Smooth muscle cell (in vitro differentiated cells): ENCODE results near the gene CHAT. TPM values are rescaled to one million over a fixed set of nuclear protein-coding genes. Genes with fewer than 3 reads are reported as not detected.

Source experiments
- DNase-seq: peaks from one replicate; lab custom pipeline; 2025; ENCODE audit not compliant: unreplicated experiment; lab: John Stamatoyannopoulos, UW
- H2AFZ ChIP-seq: fragments of 200-600 bp; sonication (generic); 2 replicates; pipeline ENCODE4 v1.6.0; 2016; ENCODE audit warnings: antibody characterized with exemption, low read depth, mild to moderate bottlenecking
- H3F3A ChIP-seq: fragments of 200-600 bp; sonication (generic); 2 replicates; pipeline ENCODE4 v1.6.0; 2017; ENCODE audit warnings: antibody characterized with exemption, low read depth
- H3K27ac ChIP-seq: fragments of 200-600 bp; sonication (generic); 2 replicates; pipeline ENCODE4 v1.5.1; 2016; ENCODE audit warnings: low read depth, mild to moderate bottlenecking
- H3K27me3 ChIP-seq: fragments of 200-600 bp; sonication (generic); 2 replicates; pipeline ENCODE4 v1.6.1; 2016; ENCODE audit warnings: low read depth, mild to moderate bottlenecking
- H3K36me3 ChIP-seq: fragments of 200-600 bp; sonication (generic); 2 replicates; pipeline ENCODE4 v1.5.1; 2016; ENCODE audit warnings: low read depth
- H3K4me1 ChIP-seq: fragments of 200-600 bp; sonication (generic); 2 replicates; pipeline ENCODE4 v1.5.1; 2016; ENCODE audit warnings: low read depth
- H3K4me2 ChIP-seq: fragments of 200-600 bp; sonication (generic); 2 replicates; pipeline ENCODE4 v1.6.0; 2016; ENCODE audit warnings: mild to moderate bottlenecking
- H3K4me3 ChIP-seq: fragments of 200-600 bp; sonication (generic); 2 replicates; pipeline ENCODE4 v1.5.1; 2016; ENCODE audit warnings: mild to moderate bottlenecking
- H3K79me2 ChIP-seq: fragments of 200-600 bp; sonication (generic); 2 replicates; pipeline ENCODE4 v1.6.0; 2016; ENCODE audit warnings: low read depth, mild to moderate bottlenecking
- H3K9ac ChIP-seq: fragments of 200-600 bp; sonication (generic); 2 replicates; pipeline ENCODE4 v1.6.0; 2016; ENCODE audit warnings: low read depth
- H3K9me3 ChIP-seq: fragments of 200-600 bp; sonication (generic); replicated peaks from 2 replicates; pipeline ENCODE4 v1.5.1; 2016; ENCODE audit warnings: low read depth
- H4K20me1 ChIP-seq: fragments of 200-600 bp; sonication (generic); 2 replicates; pipeline ENCODE4 v1.6.0; 2016; ENCODE audit warnings: low read depth
- WGBS: methylation state at CpG from one replicate; pipeline ENCODE4 v1.1.7; 2016; ENCODE audit warnings: low lambda C conversion rate; 5-methylcytosine and 5-hydroxymethylcytosine counted together
- polyA plus RNA-seq: library from polyadenylated mRNA; unstranded; fragments of >200 nt; fragmentation: Nextera tagmentation; extraction: Ambion mirVana; gene quantifications from 2 replicates; pipeline ENCODE4 v1.2.1, GENCODE V29; 2016
- total RNA-seq: library from RNA; depleted of rRNA; stranded (reverse); fragments of >200 nt; gene quantifications from 2 replicates; pipeline ENCODE4 v1.2.3, GENCODE V29; 2014
- TF ChIP-seq, protein P1 (sequence below): fragments of 200-600 bp; sonication (generic); IDR thresholded peaks from 2 replicates; pipeline ENCODE4 v1.5.1; 2017; ENCODE audit warnings: borderline replicate concordance, mild to moderate bottlenecking, antibody characterized with exemption; ENCODE audit not compliant: insufficient read depth, poor library complexity, severe bottlenecking

The CHAT gene
- total and polyA plus RNA-seq, 2 experiments from 2014 or later: not detected

DNA sequence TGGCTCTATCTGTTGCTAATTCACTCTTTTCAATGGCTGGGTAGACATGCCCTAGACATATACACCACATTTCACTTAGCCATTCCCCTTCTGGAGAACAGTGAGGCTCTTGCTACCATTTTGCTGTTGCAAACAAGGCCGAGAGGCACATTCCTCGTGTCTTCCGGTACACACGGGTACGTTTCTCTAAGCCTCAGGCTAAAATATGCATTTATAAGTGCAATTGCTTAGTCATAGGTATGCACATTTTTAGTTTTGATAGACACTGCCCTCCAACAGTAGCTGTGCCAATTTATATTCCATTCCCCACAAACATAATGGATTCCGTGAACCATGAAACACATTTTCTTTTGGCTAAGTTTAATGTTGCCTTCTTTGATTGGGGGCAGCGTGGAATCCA, 13.2 kb downstream of the CHAT start:
- Histone ChIP-seq H3F3A (no peaks in the 10 kb centered on the region), H3K79me2 (no peaks in the 10 kb centered on the region), H3K4me2 (no peak overlapping the region), H3K4me3 (no peak overlapping the region), H3K27ac (no peak overlapping the region), H3K4me1 (no peaks in the 10 kb centered on the region), H2AFZ (no peak overlapping the region), H3K36me3 (no peaks in the 10 kb centered on the region), H4K20me1 (no peaks in the 10 kb centered on the region), H3K27me3 (no peaks in the 10 kb centered on the region), H3K9me3 (no peaks in the 10 kb centered on the region), H3K9ac (no peak overlapping the region)
- TF ChIP-seq, protein P1, sequence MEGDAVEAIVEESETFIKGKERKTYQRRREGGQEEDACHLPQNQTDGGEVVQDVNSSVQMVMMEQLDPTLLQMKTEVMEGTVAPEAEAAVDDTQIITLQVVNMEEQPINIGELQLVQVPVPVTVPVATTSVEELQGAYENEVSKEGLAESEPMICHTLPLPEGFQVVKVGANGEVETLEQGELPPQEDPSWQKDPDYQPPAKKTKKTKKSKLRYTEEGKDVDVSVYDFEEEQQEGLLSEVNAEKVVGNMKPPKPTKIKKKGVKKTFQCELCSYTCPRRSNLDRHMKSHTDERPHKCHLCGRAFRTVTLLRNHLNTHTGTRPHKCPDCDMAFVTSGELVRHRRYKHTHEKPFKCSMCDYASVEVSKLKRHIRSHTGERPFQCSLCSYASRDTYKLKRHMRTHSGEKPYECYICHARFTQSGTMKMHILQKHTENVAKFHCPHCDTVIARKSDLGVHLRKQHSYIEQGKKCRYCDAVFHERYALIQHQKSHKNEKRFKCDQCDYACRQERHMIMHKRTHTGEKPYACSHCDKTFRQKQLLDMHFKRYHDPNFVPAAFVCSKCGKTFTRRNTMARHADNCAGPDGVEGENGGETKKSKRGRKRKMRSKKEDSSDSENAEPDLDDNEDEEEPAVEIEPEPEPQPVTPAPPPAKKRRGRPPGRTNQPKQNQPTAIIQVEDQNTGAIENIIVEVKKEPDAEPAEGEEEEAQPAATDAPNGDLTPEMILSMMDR: no peak
- no peak for DNase-seq
- 92% methylated on average over 7 of the region's 7 CpGs for WGBS

- H2AFZ ChIP-seq: no peak overlapping the region
- H4K20me1 ChIP-seq: no peaks in the 10 kb centered on the region
- no peaks in the 10 kb centered on the region for H3K9me3 ChIP-seq
- H3F3A ChIP-seq: no peaks in the 10 kb centered on the region
- no peak overlapping the region for H3K9ac ChIP-seq
- no peak overlapping the region for H3K4me2 ChIP-seq
- H3K27me3 ChIP-seq: no peaks in the 10 kb centered on the region
- H3K27ac ChIP-seq: no peak overlapping the region
- H3K36me3 ChIP-seq: no peaks in the 10 kb centered on the region
- H3K4me3 ChIP-seq: no peak overlapping the region
- TF ChIP-seq, protein P1: no peak
- WGBS: 87% methylated on average over 18 of the region's 18 CpGs
- no peak for DNase-seq
- H3K4me1 ChIP-seq: no peaks in the 10 kb centered on the region
- H3K79me2 ChIP-seq: no peaks in the 10 kb centered on the region
These were observed 13.9 kb downstream of the CHAT start for GRCh38 chr10:49627644-49628247.

- Histone ChIP-seq H2AFZ (no peak overlapping the region), H3K79me2 (no peaks in the 10 kb centered on the region), H3K36me3 (no peaks in the 10 kb centered on the region), H3K9me3 (no peaks in the 10 kb centered on the region), H3K9ac (no peak overlapping the region), H3F3A (no peaks in the 10 kb centered on the region), H3K4me3 (no peak overlapping the region), H3K27me3 (no peaks in the 10 kb centered on the region), H3K4me2 (no peak overlapping the region), H4K20me1 (no peaks in the 10 kb centered on the region), H3K4me1 (no peaks in the 10 kb centered on the region), H3K27ac (no peak overlapping the region)
- DNase-seq: no peak
- TF ChIP-seq, protein P1: no peak
- 94% methylated on average over 8 of the region's 8 CpGs for WGBS
These were observed 14.8 kb downstream of the CHAT start for GRCh38 chr10:49628599-49628998.

DNA sequence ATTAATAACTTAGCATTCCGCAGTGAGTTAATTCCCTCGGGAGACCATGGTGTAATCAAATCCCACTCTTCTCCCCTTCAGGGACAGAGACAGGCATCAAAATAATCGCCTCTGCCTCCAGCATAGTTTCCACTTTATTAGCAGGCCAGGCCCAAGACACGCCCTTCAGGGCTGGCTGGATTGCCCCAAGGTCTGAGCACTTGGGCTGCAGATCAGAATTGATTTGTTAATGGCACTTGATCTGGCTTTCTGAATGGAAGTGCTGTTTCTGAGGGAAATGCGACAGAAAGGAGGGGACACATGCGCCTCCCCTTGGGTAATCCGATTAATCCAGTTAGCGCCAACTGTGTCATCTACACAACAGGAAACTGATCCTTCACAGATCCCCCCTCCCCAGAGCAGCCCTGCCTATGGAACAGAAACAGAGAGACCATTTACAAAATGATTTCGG, 15.6 kb downstream of the CHAT start:
- TF ChIP-seq, protein P1: no peak
- Histone ChIP-seq H4K20me1 (no peaks in the 10 kb centered on the region), H3K9me3 (no peaks in the 10 kb centered on the region), H3K4me3 (no peak overlapping the region), H3F3A (no peaks in the 10 kb centered on the region), H3K9ac (no peak overlapping the region), H2AFZ (no peak overlapping the region), H3K79me2 (no peaks in the 10 kb centered on the region), H3K36me3 (no peaks in the 10 kb centered on the region), H3K27ac (no peak overlapping the region), H3K4me1 (no peaks in the 10 kb centered on the region), H3K27me3 (no peaks in the 10 kb centered on the region), H3K4me2 (no peak overlapping the region)
- 85% methylated on average over 9 of the region's 9 CpGs for WGBS
- no peak for DNase-seq
